Stimulated activated CD8-positive, alpha-beta memory T cell treated with anti-CD3 and anti-CD28 coated beads, Interleukin-12 subunit alpha, Interleukin-12 subunit beta, amount 100 ng/mL, for 4 hours (primary cell): ENCODE measurements around the gene UBL4B.

ENCODE experiments used
- DNase-seq: peaks from one replicate; pipeline ENCODE4 v3.0.0-alpha.2; 2020; ENCODE audit warnings: low read depth

Gene UBL4B

GRCh38 chr1:110155878-110156522 lies 43.8 kb downstream of the UBL4B start:
- no peak for DNase-seq

- no peak for DNase-seq
Measured at GRCh38 chr1:110158261-110158660, 46.0 kb downstream of the UBL4B start.

GRCh38 chr1:110159168-110159567 lies 46.9 kb downstream of the UBL4B start:
- DNase-seq, result no peak

GRCh38 chr1:110160538-110161100 lies 48.4 kb downstream of the UBL4B start:
- DNase-seq, result no peak

- DNase-seq, result no peak
Measured at GRCh38 chr1:110161165-110161564, 48.9 kb downstream of the UBL4B start.

GRCh38 chr1:110161849-110162248 lies 49.6 kb downstream of the UBL4B start:
- DNase-seq, result no peak
